ENCODE measurements around the gene TIMM8B. TPM values are rescaled to one million over a fixed set of nuclear protein-coding genes. Genes with fewer than 3 reads are reported as not detected.
"Not testable (repeated sequence)": the region's sequence is repeated elsewhere in the genome, so short reads cannot be mapped to it uniquely, and the experiment has no call there.

TIMM8B gene
- total RNA-seq, 1 experiment from 2014 or later, result 48.2 TPM

GRCh38 chr11:112100462-112100861 lies 13.9 kb upstream of the TIMM8B start:
- Histone ChIP-seq H3K27me3 (no peaks in the 10 kb centered on the region), H3K4me1 (no peaks in the 10 kb centered on the region), H3K9me3 (replicated peaks) (no peaks in the 10 kb centered on the region), H3K36me3 (peaks cover 3% of the 10 kb centered on the region; the same call in 1 of the 2 replicates), H3K4me3 (no peak overlapping the region), H3K27ac (no peak overlapping the region)
- DNase-seq, result no peak

DNA sequence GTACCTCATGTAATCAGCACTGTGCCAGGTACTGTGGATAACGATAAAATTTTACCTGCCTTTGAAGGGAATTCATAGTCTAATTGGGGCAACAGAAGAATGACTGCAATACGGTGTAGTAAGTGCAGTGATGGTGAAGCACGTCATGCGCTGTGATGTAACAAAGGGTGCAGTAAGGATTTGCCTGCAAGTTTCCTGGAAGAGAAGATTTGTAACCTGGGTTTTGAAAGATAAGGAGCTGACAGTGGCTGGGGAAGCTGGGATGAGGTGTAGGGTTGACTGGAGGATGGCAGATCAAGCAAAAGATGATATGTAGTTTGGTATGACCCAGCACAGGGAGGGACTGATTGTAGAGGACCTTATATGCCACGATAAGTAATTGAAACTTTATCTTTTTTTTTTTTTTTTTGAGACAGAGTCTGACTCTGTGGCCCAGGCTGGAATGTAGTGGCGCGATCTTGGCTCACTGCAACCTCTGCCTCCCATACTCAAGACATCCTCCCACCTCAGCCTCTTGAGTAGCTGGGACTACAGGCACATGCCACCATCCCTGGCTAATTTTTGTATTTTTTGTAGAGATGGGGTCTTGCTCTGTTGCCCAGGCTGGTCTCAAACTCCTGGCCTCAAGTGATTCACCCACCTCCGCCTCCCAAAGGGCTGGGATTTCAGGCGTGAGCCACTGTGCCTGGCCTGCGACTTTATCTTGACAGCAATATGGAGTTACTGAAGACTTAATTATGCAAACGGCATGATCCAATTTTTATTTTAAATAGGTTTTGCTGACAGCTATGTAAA lies 11.4 kb upstream of the TIMM8B start:
- no peaks in the 10 kb centered on the region for H3K9me3 ChIP-seq (replicated peaks)
- no peak overlapping the region for H3K4me3 ChIP-seq
- H3K27me3 ChIP-seq, result no peaks in the 10 kb centered on the region
- H3K4me1 ChIP-seq, result no peaks in the 10 kb centered on the region
- no peak overlapping the region for H3K27ac ChIP-seq
- no peak for DNase-seq
- H3K36me3 ChIP-seq, result peaks cover 11% of the 10 kb centered on the region

DNA sequence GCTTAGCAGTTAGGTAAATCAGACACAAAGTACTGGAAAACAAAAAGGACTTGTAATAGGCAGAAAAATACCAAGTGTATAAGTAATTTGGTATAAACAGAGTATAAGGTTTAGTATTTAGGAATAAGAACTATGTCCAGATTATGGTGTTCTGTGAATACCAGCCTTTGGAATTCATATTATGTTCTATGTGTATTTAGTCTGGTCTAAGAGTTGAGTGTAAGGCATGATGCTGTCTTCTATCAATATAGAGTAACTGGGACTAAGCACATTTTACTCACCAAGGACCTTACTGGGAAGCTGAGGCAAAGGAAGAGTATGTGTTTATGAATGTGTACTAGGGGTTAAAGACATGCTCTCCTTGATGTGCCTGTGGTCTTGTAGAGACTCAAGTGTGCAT lies 9.6 kb upstream of the TIMM8B start:
- no peak for DNase-seq
- Histone ChIP-seq H3K27me3 (no peaks in the 10 kb centered on the region), H3K9me3 (replicated peaks) (no peaks in the 10 kb centered on the region), H3K4me3 (no peak overlapping the region), H3K4me1 (no peaks in the 10 kb centered on the region), H3K36me3 (peaks cover 17% of the 10 kb centered on the region), H3K27ac (no peak overlapping the region)

- peaks cover 22% of the 10 kb centered on the region for H3K36me3 ChIP-seq
- not testable (repeated sequence) for H3K9me3 ChIP-seq (replicated peaks); H3K27me3 ChIP-seq; H3K4me3 ChIP-seq; H3K4me1 ChIP-seq; DNase-seq; H3K27ac ChIP-seq
Measured at GRCh38 chr11:112095302-112095701, 8.7 kb upstream of the TIMM8B start.

DNA sequence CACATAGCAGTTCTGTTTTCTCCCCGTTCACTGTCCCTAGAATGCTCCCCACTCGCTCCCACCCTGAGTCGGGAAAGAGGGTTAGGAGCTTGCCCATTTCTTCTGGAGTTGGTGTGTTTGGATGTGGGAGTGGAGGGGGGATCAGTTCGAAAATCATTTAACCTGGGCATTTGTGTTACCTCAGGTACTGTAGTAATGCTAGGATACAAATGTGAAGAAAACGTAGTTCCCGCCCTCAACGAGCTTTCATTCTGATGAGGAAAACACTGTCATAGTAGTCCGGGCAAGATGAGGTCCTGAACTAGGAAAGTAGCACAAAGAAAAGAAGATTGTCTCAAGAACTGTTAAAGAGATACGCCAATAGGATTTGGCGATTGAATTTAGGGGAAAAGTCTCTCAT lies 656 bp upstream of the TIMM8B start:
- Histone ChIP-seq H3K36me3 (peaks cover 37% of the 10 kb centered on the region), H3K27ac (peak overlapping the region; percentile 75), H3K27me3 (no peaks in the 10 kb centered on the region), H3K9me3 (replicated peaks) (no peaks in the 10 kb centered on the region), H3K4me1 (peaks cover 7% of the 10 kb centered on the region; the same call in 1 of the 2 replicates), H3K4me3 (peak overlapping the region; percentile 94)
- no peak for DNase-seq

DNA sequence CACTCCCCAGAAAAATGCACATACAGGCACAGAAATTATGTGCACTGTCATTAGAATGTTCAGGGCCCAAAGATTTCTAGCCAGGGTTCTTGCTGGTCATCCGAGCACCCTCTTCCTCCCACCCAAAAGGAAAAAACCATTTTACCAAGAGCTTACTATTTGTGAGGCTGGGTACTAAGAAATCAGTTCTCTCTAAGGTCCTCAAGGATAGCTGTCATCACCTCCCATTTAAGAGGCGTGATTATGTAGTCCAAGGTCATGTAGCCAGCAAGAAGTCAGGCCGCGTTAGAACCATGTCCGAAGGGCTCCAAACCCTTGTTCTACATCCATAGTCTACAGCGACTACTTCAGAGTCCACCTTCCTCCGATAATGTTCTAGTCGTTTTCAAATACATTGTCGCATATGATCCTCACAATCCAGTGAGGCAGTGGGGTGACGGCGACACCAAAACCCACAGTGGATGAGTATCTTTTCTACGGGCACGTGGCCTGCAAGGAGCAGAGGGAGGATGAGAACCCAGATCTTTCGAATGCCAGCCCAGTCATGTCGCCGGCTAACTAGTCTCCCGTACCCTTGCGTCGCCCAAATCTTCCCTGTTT lies 634 bp downstream of the TIMM8B start:
- Histone ChIP-seq H3K27ac (peak overlapping the region; percentile 75), H3K4me3 (peak overlapping the region; percentile 94), H3K36me3 (peaks cover 35% of the 10 kb centered on the region), H3K9me3 (replicated peaks) (no peaks in the 10 kb centered on the region), H3K4me1 (peaks cover 7% of the 10 kb centered on the region; the same call in 1 of the 2 replicates), H3K27me3 (no peaks in the 10 kb centered on the region)
- peak in 1 of 2 experiments; percentile 28 for DNase-seq

GRCh38 chr11:112082729-112083128 lies 3.8 kb downstream of the TIMM8B start:
- peaks cover 32% of the 10 kb centered on the region for H3K36me3 ChIP-seq
- DNase-seq, result no peak
- no peak overlapping the region for H3K27ac ChIP-seq
- peaks cover 7% of the 10 kb centered on the region; the same call in 1 of the 2 replicates for H3K4me1 ChIP-seq
- no peak overlapping the region for H3K4me3 ChIP-seq
- H3K27me3 ChIP-seq, result no peaks in the 10 kb centered on the region
- no peaks in the 10 kb centered on the region for H3K9me3 ChIP-seq (replicated peaks)

- Histone ChIP-seq H3K27me3 (no peaks in the 10 kb centered on the region), H3K27ac (peak within 1 kb of the TSS; percentile 92), H3K4me1 (no peaks in the 10 kb centered on the region), H3K36me3 (peaks cover 6% of the 10 kb centered on the region), H3K9me3 (replicated peaks) (no peaks in the 10 kb centered on the region), H3K4me3 (peak within 1 kb of the TSS; percentile 93)
- DNase-seq, result peak; percentile 70 to 77
Measured at GRCh38 chr11:112073941-112074811, 12.4 kb downstream of the TIMM8B start, which contains the start of the genes NKAPD1 and PIH1D2. NKAPD1 (plus strand) TSS chr11:112074299; CDS start chr11:112075575, 1,276 bp downstream. PIH1D2 (minus strand) TSS chr11:112074017; CDS start chr11:112073174, 843 bp downstream.

DNA sequence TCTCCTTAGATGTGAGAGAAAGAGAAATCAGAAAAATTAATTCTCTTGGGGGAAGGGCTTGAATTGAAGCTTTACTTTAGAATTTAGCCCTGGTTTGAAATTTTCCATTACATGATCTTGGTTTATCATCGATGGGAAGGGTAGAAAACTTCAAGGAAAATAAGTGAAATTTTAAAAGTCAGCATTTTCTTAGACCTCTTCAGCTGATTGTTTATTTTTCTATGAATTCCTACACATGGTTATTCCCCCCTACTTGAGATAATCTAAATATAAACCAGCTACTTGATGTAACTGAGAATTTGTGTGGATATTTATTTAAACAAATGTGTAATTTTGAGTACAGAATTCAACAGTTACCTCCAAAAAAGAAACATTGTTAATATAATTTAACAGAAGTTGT lies 23.6 kb downstream of the TIMM8B start:
- H3K27me3 ChIP-seq, result no peaks in the 10 kb centered on the region
- DNase-seq, result no peak
- no peak overlapping the region for H3K4me3 ChIP-seq
- peaks cover 15% of the 10 kb centered on the region for H3K36me3 ChIP-seq
- no peaks in the 10 kb centered on the region for H3K9me3 ChIP-seq (replicated peaks)
- H3K27ac ChIP-seq, result no peak overlapping the region
- no peaks in the 10 kb centered on the region for H3K4me1 ChIP-seq

DNA sequence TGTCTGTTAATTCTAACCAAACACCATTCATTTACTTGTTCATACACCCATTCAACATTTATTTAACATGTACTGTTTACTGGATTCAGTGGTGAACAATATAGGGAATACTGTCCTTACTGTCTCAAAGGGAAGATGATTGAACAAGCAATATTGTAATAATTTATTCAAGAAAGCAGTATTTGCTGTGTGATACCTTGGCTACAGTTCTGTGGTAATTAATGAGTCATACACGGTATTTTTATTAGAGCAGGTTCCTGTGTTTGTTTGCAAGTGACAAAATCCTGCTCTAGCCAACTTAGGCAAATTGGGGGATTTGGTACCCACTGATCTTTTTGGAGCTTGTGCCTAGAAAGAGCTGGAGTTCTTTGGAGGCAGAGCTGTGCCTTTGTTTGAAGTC lies 28.5 kb downstream of the TIMM8B start:
- H3K4me1 ChIP-seq, result no peaks in the 10 kb centered on the region
- no peaks in the 10 kb centered on the region for H3K27me3 ChIP-seq
- DNase-seq, result no peak
- H3K4me3 ChIP-seq, result no peak overlapping the region
- H3K9me3 ChIP-seq (replicated peaks), result no peaks in the 10 kb centered on the region
- H3K36me3 ChIP-seq, result peaks cover 30% of the 10 kb centered on the region
- H3K27ac ChIP-seq, result no peak overlapping the region

DNA sequence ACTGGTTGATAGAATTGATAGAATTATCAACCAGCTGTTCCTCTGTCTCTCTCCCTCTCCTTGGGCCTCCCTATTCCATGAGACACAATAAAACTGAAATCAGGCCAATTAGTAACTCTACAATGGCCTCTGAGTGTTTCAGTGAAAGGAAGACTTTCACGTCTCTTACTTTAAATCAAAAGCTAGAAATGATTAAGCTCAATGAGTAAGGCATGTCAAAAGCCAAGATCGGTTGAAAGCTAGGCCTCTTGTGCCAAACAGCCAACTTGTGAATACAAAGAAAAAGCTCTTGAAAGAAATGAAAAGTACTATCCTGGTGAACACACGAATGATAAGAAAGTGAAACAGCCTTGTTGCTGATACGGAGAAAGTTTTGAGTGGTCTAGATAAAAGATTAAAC lies 29.4 kb downstream of the TIMM8B start:
- Histone ChIP-seq H3K27me3 (no peaks in the 10 kb centered on the region), H3K27ac (no peak overlapping the region), H3K4me1 (no peaks in the 10 kb centered on the region), H3K4me3 (no peak overlapping the region), H3K36me3 (peaks cover 30% of the 10 kb centered on the region), H3K9me3 (replicated peaks) (no peaks in the 10 kb centered on the region)
- DNase-seq, result no peak

GRCh38 chr11:112051768-112052167 lies 34.8 kb downstream of the TIMM8B start:
- DNase-seq, result no peak
- H3K36me3 ChIP-seq, result peaks cover 40% of the 10 kb centered on the region
- no peaks in the 10 kb centered on the region for H3K9me3 ChIP-seq (replicated peaks)
- H3K4me1 ChIP-seq, result no peaks in the 10 kb centered on the region
- H3K27ac ChIP-seq, result no peak overlapping the region
- no peak overlapping the region for H3K4me3 ChIP-seq
- no peaks in the 10 kb centered on the region for H3K27me3 ChIP-seq

DNA sequence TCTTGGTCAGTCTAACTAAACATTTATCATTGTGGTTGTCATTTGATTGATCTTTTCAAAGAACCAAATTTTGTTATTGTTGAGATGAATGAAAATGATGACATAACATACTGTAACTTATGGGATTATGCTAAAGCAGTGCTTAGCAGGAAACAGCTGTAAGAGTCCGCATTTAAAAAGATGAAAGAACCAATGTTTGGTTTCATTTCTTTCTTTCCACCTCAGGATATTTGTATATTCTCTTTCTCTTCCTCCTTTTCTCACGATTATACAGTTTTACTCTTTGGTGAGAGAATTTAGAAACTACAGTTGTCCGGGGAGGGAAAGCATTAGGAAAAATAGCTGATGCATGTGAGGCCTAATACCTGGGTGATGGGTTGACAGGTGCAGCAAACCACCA lies 35.8 kb downstream of the TIMM8B start:
- no peak overlapping the region for H3K27ac ChIP-seq
- no peak overlapping the region for H3K4me3 ChIP-seq
- no peaks in the 10 kb centered on the region for H3K9me3 ChIP-seq (replicated peaks)
- DNase-seq, result no peak
- H3K36me3 ChIP-seq, result peaks cover 41% of the 10 kb centered on the region
- H3K4me1 ChIP-seq, result no peaks in the 10 kb centered on the region
- H3K27me3 ChIP-seq, result no peaks in the 10 kb centered on the region

- Histone ChIP-seq H3K4me3 (no peak overlapping the region), H3K27ac (no peak overlapping the region)
Measured at GRCh38 chr11:112049777-112050176, 36.8 kb downstream of the TIMM8B start.

DNA sequence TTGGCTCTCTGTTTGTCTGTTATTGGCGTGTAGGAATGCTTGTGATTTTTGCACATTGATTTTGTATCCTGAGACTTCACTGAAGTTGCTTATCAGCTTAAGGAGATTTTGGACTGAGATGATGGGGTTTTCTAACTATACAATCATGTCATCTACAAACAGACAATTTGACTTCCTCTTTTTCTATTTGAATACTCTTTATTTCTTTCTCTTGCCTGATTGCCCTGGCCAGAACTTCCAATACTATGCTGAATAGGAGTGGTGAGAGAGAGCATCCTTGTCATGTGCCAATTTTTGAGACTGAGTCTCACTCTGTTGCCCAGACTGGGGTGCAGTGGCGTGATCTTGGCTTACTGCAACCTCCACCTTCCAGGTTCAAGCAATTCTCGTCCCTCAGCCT lies 38.3 kb downstream of the TIMM8B start:
- not testable (repeated sequence) for H3K27ac ChIP-seq, H3K27me3 ChIP-seq
- H3K36me3 ChIP-seq, result peaks cover 39% of the 10 kb centered on the region

More at GRCh38 chr11:112049777-112050176, 36.8 kb downstream of the TIMM8B start:
- H3K36me3 ChIP-seq, result peaks cover 44% of the 10 kb centered on the region
- H3K27me3 ChIP-seq, result no peaks in the 10 kb centered on the region
- H3K9me3 ChIP-seq (replicated peaks), result no peaks in the 10 kb centered on the region
- no peak for DNase-seq
- no peaks in the 10 kb centered on the region for H3K4me1 ChIP-seq

More for the DNA sequence above, 38.3 kb downstream of the TIMM8B start:
- H3K9me3 ChIP-seq (replicated peaks); H3K4me3 ChIP-seq; H3K4me1 ChIP-seq; DNase-seq: not testable (repeated sequence)

Measured in SJCRH30 (cell line).